Measurements from ENCODE around the gene RSBN1.

Gene RSBN1

GRCh38 chr1:113758631-113759332 lies 53.5 kb downstream of the RSBN1 start (continued):
- TF ChIP-seq ZXDB (tag by site-specific recombination; IDR thresholded peaks at IDR 0.05) (no peak), ZBTB8A (tag by site-specific recombination; IDR thresholded peaks at IDR 0.05) (peak; percentile 97), ZBTB26 (tag by site-specific recombination; optimal IDR thresholded peaks at IDR 0.05) (peak; percentile 76), ZNF146 (tag by site-specific recombination; IDR thresholded peaks at IDR 0.05) (0 out of 2 replicates have a peak, but pooled peaks have one; percentile 3), ZNF830 (tag by site-specific recombination; IDR thresholded peaks at IDR 0.05; ENCODE audit: low read depth) (no peak), ZNF518A (tag by site-specific recombination; conservative IDR thresholded peaks at IDR 0.05; ENCODE audit: low read depth) (peak; percentile 21; the same call in 1 of the 2 replicates), TRIM28 (IDR thresholded peaks at IDR 0.05; ENCODE audit: borderline replicate concordance, low read length) (no peak), ZFHX2 (tag by site-specific recombination; conservative IDR thresholded peaks at IDR 0.05) (peak; percentile 87), OVOL3 (tag by site-specific recombination; IDR thresholded peaks at IDR 0.05) (no peak), ZNF560 (tag by site-specific recombination; IDR thresholded peaks at IDR 0.05; ENCODE audit: borderline replicate concordance) (no peak), ZNF785 (tag by site-specific recombination; IDR thresholded peaks at IDR 0.05) (peak; percentile 59; the same call in 1 of the 2 replicates), HOXA7 (CRISPR knock-in tag; IDR thresholded peaks at IDR 0.05; ENCODE audit: borderline replicate concordance) (no peak)

- CTCF ChIA-PET, result interaction anchor here (0.6 to 0.7 kb wide), 2 partner anchors 224 to 678 kb away, joined by 3 read pairs; no protein-coding TSS in a partner anchor
- H3K4me1 ChIP-seq (ENCODE audit: control insufficient read depth, insufficient read depth, low read length), result no peaks in the 10 kb centered on the region
- POLR2A ChIA-PET, result interaction anchor here (0.6 kb wide), 1 partner anchor 167 kb away, joined by 3 read pairs; no protein-coding TSS in a partner anchor
- TF ChIP-seq BCL11A (tag by site-specific recombination; IDR thresholded peaks at IDR 0.05; ENCODE audit: low read depth), result no peak
- TF ChIP-seq ZBTB11 (tag by site-specific recombination; conservative IDR thresholded peaks at IDR 0.05; ENCODE audit: low read depth), result no peak
- TF ChIP-seq ZNF518A (tag by site-specific recombination; conservative IDR thresholded peaks at IDR 0.05; ENCODE audit: low read depth), result no peak
- TF ChIP-seq ZIC2 (tag by site-specific recombination; IDR thresholded peaks at IDR 0.05), result no peak
- no peak for TF ChIP-seq ZNF561 (tag by site-specific recombination; IDR thresholded peaks at IDR 0.05; ENCODE audit: borderline replicate concordance)
- TF ChIP-seq ZNF223 (tag by site-specific recombination; IDR thresholded peaks at IDR 0.05), result no peak
- no peak overlapping the region for H3K27ac ChIP-seq (ENCODE audit: extremely low read depth, low read depth, low read length)
- no peak overlapping the region for H3K4me3 ChIP-seq (ENCODE audit: low read depth, low read length)
- H3K36me3 ChIP-seq (ENCODE audit: control insufficient read depth in 2 of 2, insufficient read depth in 1 of 2, low read length in 2 of 2), result peaks cover 3 to 35% of the 10 kb centered on the region in 2 experiments; a peak in 2 of 3 replicates
- H3K9me3 ChIP-seq (ENCODE audit: control insufficient read depth, insufficient read depth, low read depth, low read length), result no peaks in the 10 kb centered on the region
Measured at GRCh38 chr1:113756461-113756860, 55.8 kb downstream of the RSBN1 start.

All from HEK293 (cell line).